ENCODE results near the gene DDI1. TPM values are rescaled to one million over a fixed set of nuclear protein-coding genes. Genes with fewer than 3 reads are reported as not detected.

Gene DDI1
- total and polyA plus RNA-seq, 9 of the 15 experiments (the other 6 are each of a cell fraction or from before 2014, with no cell fraction given): not detected

DNA sequence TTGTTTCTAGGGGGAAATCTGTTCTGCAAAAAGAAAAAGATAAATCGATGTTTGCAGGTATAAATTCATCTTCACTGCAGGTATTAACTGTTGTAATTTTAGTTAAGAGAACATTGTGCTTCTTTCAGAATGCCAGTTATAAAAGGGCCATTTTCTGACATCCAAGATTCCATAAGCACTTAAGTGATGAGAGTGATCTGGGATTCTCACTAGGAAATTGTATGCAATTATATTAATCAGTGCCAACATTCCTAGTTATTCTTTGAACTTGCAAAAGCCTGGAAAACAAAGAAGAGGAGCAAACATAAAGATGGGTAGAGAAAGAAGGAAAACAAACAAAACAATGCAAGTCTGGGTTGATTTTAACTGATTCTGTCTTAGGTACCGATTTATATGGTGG is 5.4 kb downstream of the DDI1 start:
- Histone ChIP-seq H2AFZ (ENCODE audit: low read depth, low read length) (no peak overlapping the region), H3K9me1 (ENCODE audit: control insufficient read depth, insufficient read depth, low read length) (no peaks in the 10 kb centered on the region), H3K4me1 (replicated peaks in 1 of 2; ENCODE audit: control insufficient read depth in 2 of 2, insufficient read depth in 2 of 2, low read length in 2 of 2) (no peaks in the 10 kb centered on the region), H3K27me3 (ENCODE audit: control insufficient read depth in 2 of 2, insufficient read depth in 2 of 2, low read length in 2 of 2) (no peaks in the 10 kb centered on the region), H3K9ac (ENCODE audit: insufficient read depth in 1 of 2, low read depth in 2 of 2, low read length in 2 of 2) (no peak overlapping the region), H3K27ac (ENCODE audit: extremely low read depth, low read depth, low read length) (no peak overlapping the region), H3K4me3 (no peak overlapping the region), H3K4me2 (ENCODE audit: insufficient read depth, low read length) (no peak overlapping the region), H3K36me3 (ENCODE audit: control insufficient read depth, insufficient read depth, low read length) (no peaks in the 10 kb centered on the region), H3K79me2 (ENCODE audit: control insufficient read depth, insufficient read depth, low read length) (no peaks in the 10 kb centered on the region), H4K20me1 (replicated peaks; ENCODE audit: control insufficient read depth, insufficient read depth, low read length) (no peaks in the 10 kb centered on the region), H3K9me3 (replicated peaks; ENCODE audit: control insufficient read depth, insufficient read depth, low read depth, low read length) (no peaks in the 10 kb centered on the region)
- ATAC-seq (no peak), FAIRE-seq (no peak), DNase-seq (ENCODE audit: extremely low read depth in 1 of 4, low spot score in 3 of 4) (no peak)
- 3% methylated on average over 2 of the region's 2 CpGs for WGBS (ENCODE audit: insufficient coverage, low coverage, missing lambda C conversion rate)
- no TSS peak for BruUV-seq (replicated peaks)
- POLR2A ChIA-PET: no interaction called here
- CTCF ChIA-PET (ENCODE audit: low intra/inter-chr PET ratio): no interaction called here
- in situ Hi-C loops (cut with MboI) (no loop called here), intact Hi-C loops (cut with micrococcal nuclease) (no loop called here)
- TF ChIP-seq ETV1 (tag; conservative IDR thresholded peaks at IDR 0.05; ENCODE audit: low read depth): no peak
- TF ChIP-seq, protein P1, sequence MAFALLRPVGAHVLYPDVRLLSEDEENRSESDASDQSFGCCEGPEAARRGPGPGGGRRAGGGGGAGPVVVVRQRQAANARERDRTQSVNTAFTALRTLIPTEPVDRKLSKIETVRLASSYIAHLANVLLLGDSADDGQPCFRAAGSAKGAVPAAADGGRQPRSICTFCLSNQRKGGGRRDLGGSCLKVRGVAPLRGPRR (CRISPR knock-in tag; IDR thresholded peaks at IDR 0.05): no peak
- TF ChIP-seq ZNF311 (CRISPR knock-in tag; IDR thresholded peaks at IDR 0.05): no peak
- TF ChIP-seq RBM15 (IDR thresholded peaks at IDR 0.05; ENCODE audit: insufficient read depth, low read length): no peak
- TF ChIP-seq NCOR1 (IDR thresholded peaks at IDR 0.05): no peak
- no peak for TF ChIP-seq ZNF444 (CRISPR knock-in tag; IDR thresholded peaks at IDR 0.05)
- no peak for TF ChIP-seq HNRNPL (IDR thresholded peaks at IDR 0.05; ENCODE audit: low read depth, low read length)
- TF ChIP-seq, protein P2, sequence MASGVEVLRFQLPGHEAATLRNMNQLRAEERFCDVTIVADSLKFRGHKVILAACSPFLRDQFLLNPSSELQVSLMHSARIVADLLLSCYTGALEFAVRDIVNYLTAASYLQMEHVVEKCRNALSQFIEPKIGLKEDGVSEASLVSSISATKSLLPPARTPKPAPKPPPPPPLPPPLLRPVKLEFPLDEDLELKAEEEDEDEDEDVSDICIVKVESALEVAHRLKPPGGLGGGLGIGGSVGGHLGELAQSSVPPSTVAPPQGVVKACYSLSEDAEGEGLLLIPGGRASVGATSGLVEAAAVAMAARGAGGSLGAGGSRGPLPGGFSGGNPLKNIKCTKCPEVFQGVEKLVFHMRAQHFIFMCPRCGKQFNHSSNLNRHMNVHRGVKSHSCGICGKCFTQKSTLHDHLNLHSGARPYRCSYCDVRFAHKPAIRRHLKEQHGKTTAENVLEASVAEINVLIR (CRISPR knock-in tag; IDR thresholded peaks at IDR 0.05): no peak
- TF ChIP-seq ZNF584 (CRISPR knock-in tag; IDR thresholded peaks at IDR 0.05; ENCODE audit: low read depth): no peak
- no peak for TF ChIP-seq MTA1 (IDR thresholded peaks at IDR 0.05; ENCODE audit: borderline replicate concordance)
